Effector CD8-positive, alpha-beta T cell (primary cell): ENCODE data around the gene TAP1.

Experiments used
- DNase-seq: peaks from one replicate; lab custom pipeline; 2025; lab: John Stamatoyannopoulos, UW

TAP1 gene

DNA sequence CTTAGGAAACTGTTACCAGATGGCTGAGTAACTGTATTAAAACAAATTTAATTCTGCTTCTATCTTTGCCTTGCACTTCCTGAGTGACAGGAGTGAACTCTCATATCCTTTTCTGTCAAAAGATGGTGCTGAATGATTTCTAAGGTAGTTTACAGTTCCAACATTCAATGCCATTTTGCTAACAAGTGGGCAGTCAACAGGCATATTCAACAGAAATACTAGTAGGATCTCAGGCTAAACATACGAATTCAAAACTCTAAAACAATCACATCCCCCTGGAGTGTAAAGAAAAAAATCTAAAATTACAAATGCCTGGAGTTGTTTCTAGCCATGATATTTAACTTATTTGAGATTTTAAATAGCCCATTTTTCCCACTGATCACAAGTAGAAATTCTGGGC is 7.2 kb upstream of the TAP1 start:
- no peak for DNase-seq

DNA sequence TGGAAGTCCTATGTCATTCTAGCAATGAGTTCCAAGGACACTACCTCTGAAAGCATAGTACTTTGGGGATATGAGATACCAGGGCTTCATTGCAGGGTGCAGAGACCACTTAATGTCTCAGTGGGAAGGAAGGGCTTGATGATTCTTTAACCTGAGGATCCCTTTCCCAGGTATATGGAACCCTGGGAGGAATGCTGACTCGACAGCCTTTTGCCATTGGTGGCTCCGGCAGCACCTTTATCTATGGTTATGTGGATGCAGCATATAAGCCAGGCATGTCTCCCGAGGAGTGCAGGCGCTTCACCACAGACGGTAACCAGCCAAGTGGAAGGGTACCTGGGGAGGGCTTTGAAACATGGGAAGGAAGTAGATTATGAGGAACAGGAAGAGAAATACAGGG is 4.7 kb upstream of the TAP1 start:
- DNase-seq: no peak

DNA sequence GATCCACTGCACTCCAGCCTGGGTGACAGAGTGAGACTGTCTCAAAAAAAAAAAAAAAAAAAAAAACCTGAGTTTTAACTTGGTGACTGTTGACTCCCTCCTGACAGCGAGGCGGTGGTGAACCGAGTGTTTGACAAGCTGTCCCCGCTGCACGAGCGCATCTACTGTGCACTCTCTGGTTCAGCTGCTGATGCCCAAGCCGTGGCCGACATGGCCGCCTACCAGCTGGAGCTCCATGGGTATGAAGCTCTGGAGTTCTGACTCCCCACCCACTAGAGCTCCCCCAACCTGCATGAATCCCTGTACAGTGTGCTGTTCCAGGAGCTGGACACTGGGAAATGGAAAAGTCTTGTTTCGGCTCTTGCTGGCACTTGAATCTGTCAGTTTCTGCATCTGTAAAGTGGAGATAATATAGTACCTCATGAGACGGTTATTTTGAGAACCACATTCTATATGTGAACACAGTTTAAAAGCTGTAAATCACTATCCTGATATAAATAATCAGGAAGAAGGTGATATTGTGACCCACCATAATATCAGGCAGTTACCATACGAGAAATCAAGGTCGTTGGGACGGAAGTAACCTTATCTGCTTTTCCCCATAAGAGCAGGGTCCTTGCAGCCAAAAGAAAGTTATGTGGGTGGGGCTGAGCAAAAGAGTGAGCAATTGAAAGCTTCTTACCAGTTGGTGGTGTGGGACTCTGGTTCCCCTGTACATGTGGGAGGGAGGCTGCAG is 3.8 kb upstream of the TAP1 start:
- DNase-seq: no peak

DNA sequence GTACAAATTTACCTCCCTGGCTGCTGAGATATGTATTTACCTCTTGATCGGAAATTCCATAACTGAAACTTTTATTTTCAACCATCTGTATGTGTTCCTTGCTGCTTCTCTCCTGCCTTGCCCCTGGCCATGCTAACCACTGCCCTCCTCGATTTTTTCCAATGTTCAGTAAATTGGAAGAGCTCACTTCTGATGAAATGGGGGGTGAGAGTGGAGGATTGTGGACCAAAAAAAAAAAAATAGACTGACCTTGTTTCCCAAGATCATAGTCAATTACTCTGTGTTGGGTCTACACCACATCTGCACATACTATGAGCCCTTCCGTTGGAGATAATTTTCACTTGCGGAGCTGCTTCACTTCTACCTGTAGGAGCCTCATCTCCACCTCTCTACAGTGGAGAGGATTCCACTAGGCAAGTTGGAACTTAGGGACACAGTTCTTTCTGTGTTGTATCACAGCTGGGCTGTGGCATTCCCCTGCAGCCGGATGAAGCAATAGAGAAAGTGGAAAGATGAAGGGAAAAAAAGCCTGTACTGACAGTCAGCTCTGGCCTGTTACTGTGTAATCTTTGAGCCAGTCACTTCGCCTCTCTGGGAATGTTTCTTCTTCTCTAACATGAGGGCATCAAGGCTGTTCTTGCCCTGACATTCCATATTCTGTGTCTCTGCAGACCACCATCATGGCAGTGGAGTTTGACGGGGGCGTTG is 2.1 kb upstream of the TAP1 start:
- DNase-seq: no peak

DNA sequence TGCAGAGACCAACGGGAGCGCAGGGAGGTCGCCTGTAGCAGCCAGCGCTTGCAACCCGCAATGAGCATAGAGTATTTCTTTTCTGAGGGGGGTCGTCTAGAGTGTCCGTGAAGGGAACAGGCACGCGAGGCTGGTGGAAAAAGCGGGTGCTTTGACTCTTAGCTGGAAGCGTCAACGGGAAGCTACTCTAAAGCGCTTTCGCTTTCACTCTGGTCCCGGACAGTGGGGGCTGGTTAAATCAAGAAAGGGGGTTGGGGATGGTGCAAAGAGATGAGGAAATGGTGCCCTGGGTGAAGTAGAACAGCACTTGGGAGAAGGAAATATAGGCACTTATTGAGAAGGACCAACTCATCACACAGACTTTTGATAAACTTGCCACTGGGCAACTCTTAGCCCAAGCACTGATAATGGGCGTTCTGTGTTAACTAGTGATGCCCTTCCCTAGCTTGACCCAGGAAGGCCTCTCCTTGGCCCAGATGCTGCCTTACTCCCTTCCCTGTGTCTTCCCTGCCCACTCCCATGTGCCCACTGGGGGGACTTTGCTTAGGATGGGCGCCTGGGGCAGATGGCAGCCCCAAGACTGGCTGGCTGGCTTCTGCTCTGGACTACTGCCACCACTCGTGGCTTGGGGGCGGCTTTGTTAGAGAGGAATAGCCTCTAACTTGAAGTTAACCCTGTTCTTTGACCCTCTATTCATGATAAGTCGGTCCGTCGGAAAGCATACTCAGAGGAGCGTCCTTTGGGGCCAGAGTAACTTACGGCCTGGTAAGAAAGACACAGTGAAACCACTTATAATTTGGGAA is 1.1 kb upstream of the TAP1 start:
- DNase-seq: peak; percentile 39

DNA sequence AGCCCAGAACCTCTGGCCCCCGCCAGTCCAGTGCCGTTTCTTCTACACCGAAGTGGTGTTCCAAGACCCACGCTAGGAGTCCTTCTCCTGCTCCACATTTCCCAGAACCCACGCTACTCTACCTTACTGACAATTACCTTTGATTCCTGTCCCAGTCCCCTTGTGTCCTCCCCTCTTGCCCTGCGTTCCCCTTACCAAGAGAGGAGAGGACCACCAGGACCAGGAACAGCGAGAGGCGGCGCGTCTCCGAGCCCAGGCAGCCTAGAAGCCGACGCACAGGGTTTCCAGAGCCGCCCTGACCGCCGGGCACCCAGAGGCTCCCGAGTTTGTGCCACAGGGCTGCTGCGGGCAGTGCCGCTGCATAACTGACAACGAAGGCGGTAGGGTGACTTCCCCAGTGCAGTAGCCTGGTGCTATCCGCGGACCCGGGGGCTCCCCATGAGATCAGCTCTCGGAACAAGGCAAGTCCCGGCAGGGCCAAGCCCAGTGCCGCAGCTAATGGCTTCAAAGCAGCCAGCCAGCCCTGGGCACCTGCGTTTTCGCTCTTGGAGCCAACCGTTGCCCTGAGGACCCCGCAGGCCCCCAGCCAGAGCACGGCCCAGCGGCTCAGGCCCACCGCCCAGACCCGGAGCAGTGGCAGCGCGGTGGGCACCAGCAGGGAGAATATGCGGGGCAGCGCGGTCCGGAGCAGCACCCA is 512 bp downstream of the TAP1 start:
- DNase-seq: peak; percentile 30

DNA sequence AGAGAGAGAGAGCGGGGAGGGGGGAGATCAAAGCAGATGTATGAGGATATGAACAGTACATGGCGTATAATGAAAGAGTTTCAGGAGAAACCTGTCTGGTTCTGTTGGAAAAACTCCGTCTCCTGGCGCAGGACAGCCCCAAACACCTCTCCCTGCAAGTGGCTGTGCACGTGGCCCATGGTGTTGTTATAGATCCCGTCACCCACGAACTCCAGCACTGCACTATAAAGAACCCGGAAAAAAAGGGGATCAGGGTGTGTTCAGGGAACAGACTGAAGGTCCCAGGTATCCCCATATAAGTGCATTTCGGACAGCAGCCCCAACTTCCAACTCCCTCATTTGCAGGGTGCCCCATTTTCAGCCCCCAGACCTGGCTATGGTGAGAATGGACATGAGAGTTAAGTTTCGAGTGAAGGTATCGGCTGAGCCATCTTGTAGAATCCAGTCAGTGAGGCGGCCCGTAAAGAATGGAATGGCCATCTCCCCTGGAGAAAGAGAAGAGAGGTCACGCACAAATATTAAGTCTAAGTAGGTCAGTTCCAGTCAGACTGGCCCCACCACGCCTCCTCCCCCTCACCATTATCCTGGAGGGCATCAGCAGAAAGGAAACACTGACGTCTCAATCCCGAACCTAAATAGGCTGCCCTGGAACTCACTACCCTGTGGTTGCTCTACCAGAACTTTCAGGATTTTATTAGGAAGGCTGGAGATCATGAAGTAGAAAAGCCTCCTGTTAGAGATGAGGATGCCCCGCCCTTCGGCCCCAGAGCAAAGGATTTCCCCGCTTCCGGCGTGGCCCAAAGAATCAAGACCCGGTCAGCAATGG is 1.3 kb downstream of the TAP1 start:
- DNase-seq: no peak

DNA sequence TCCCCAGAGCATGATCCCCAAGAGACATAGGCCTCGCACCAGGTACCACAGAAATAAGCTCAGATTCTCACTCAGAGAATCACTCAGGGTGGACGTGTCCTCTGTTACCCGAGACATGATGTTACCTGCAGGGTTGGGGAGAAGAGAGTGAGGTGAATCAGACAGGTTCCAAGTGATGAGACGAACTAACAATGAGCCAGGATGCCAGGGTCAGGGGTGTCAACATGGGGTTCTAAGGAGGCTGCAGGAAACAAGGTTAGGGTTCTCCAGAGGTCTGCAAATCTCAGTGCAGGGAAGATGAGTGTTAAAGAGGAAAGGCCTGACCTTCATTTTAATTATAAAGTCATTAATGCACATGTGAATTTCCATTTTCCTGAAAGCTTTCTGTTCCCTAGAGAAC is 2.5 kb downstream of the TAP1 start:
- no peak for DNase-seq

DNA sequence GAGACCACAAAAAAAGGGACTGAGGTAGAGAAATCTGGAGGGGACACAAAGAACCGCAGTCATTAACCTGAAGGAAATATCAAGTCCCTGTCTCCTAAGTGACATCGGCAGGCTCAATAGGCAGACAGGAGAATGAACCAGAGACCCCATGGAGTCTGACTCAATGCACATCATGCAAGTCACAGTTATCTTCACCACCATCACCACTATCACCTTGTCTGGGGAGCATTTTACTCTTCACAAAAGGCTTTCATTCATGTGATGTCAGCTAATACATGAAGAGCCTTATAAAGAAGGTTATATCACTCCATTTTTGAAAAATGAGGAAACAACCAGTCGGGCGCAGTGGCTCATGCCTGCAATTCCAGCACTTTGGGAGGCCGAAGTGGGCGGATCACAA is 4.4 kb downstream of the TAP1 start:
- DNase-seq: no peak

DNA sequence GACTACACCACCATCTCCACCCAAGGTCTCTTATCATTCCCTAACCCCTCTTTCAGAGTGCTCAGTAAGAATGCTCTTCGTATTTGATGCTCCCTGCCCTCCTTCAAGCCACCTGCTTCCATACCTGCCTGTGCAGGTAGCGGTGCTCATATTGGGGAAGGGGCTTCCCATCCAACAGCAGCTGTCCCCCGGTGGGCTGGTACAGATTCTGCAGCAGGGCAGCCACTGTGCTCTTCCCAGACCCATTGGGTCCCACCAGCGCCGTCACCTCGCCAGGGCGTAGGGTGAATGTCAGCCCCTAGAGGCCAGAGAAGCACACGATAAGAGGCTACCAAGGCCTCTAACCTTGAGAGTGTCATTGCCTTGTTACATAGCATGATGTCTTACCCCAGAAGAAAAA is 5.7 kb downstream of the TAP1 start:
- DNase-seq: no peak

DNA sequence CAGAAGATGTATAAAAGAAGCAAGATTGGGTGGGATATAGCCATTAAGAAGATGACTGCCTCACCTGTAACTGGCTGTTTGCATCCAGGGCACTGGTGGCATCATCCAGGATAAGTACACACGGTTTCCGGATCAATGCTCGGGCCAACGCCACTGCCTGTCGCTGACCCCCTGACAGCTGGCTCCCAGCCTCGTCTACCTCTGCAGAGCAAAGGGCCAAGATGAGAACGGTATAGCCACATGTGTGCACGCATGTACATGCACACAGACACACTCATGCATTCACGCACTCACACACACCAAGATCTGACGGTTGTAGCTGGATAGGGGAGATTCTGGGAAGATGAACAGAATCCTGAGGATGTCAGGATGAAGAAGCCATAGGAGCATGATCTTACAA is 6.5 kb downstream of the TAP1 start:
- no peak for DNase-seq

DNA sequence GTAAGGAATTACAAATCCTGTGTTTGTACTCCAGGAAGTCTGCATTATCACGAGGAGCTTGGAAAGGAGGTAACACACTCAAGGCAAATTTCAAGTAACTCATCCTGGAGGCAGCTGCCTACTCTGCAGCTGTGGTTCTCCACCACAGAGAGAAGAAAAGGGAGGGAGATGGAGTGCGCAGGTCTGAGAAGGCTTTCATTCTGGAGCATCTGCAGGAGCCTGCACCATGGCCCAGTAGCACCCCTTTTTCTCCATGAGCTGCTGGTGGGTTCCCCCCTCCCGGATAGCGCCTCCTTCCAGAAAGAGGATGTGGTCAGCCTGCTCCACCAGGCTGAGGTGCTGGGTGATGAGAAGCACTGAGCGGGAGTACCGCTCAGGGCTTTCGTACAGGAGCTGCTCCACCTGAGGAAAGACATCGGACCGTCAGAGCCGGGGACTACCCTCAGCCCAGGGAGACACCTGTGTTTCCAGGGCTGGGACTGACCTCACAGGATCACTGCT is 8.1 kb downstream of the TAP1 start:
- no peak for DNase-seq

DNA sequence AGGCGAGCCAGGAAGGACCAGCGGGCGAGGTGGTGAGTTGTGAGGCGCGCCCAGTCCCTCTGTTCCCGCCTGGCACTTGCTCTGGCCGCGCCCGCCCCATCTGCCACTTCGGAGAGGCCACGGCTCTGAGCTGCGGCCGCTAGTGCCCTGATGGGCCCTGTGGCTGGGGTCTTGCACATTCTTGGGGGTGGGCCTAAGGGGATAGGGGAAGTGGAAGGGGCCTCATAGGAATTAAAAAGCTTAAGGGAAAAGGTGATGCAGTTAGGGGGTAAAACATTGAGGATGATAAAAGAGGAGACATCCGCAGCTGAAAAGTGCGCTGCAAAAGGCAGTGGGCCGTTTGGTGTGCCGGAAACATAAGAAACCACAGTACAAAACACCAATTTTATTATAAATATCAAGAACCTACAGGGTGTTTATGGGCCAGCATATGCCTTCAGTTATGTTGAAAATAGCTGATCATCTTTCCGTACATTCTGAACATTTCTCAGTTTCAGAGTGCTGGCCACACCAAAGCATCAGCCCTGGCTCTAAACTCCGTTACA is 8.6 kb downstream of the TAP1 start:
- no peak for DNase-seq

DNA sequence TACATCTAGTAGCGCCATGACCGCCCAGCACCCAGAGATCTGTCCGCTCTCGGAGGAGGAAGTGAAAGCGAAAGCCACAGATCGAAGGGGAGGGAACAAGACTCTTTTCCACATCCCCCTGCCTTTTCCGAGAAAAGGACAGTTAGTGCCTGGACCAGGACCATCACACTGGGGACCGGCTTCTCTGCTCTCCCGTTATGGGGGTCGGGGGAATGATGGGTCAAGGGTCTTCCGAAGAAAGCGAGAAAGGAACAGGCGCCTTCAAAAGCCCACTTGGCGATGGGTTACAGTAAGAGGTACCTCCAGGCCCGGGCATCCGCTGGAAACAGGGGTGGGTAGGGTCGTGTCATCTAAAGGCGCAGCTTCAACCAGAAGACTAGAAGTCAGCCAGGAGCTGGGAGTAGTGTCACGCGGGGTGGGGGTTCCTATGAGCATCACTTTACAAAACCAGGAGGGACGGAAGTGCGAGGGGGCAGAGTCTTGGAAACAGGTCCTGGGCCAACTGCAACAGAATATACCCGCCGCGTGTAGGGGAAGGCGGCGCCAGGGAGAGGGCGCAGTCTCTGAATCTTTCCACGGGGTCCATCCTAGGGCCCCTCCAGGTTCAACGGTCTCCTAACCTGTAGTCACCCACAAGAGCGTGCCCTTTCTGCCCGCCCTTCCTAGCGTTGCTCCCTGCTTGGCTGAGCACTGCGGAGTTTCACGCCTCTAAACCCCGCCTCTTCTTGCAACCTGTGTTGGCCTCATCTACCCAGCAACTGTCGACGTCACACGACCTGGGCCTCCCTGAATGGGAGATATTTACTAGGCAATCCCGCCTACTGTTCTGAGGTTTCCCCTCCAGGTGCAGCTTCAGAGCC is 9.3 kb downstream of the TAP1 start, which contains the start of gene PSMB8:
Gene PSMB8 (minus strand): TSS at position 69 of the 860 bp plus-strand sequence. CDS start 51 bp downstream, at position 18.
- DNase-seq: peak; percentile 96

DNA sequence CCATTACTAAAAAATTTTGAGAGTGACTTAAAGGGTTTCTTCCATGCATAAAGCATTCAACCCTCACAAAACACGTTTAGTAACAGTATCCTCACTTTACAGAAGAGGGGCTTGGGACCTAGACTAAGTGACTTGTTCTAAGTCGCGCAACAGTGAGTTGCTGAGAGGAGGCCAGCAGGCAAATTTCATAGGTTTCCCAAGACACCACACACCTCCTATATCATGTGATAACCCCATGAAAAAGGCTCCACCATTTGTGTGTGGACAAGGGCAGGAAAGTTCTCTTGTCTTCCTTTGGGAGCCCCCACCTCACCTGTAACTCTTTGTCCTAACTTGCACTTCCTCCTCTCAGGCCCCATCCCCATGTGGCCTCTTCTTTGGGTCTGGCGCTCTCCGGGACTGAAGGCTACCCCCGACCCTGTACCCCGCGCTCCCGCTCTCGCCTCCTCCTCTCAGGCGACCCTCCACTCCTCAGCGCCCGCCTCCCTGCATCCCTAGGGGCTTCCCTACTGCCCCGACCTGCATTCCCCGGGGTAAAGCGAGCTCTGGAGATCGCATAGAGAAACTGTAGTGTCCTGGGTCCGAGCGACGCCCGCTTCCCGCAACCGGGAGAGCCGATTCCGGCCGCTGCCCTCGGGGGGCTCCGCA is 10.0 kb downstream of the TAP1 start:
- DNase-seq: no peak

DNA sequence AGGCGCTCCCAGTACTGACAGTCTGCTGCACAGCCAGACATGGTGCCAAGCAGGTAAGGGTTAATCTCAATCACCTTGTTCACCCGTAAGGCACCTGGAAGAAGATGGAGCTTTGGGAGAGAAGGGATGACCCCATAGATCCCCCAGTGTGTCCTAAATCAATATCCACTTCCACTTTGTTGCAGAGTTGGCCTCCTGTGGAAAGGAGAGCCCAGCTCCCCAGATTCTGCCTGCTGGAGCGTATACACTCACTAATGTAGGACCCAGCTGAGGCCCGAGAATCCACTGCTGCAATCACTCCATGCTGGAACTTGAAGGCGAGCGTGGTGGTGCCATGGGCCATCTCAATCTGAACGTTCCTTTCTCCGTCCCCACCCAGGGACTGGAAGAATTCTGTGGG is 10.8 kb downstream of the TAP1 start:
- DNase-seq: no peak

DNA sequence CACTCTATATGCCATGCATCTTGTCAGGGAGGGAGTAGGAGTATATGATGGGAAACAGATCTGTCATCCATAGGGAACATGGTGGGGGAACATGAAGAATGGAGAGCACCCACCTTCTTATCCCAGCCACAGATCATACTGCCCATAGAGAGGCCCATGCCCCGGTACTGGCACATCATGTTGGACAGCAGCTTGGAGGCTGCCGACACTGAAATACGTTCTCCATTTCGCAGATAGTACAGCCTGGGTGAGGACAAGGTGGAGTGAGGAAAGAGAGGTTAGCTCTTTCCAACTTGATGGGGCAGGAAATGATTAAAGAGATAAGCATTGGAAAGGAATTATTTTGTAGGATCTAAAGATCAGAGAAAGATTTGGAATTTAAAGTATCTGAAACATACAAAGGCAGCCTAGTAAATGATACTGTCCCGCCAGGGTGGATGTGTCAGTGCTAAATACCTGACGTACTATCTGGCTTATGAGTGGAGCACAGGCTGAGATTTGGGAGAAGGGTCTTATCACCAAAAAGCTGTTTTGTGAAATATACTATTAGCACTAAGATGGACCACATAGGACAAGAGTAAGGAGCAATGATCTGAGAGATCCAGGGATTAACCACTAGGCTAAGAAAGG is 11.4 kb downstream of the TAP1 start:
- DNase-seq: no peak

DNA sequence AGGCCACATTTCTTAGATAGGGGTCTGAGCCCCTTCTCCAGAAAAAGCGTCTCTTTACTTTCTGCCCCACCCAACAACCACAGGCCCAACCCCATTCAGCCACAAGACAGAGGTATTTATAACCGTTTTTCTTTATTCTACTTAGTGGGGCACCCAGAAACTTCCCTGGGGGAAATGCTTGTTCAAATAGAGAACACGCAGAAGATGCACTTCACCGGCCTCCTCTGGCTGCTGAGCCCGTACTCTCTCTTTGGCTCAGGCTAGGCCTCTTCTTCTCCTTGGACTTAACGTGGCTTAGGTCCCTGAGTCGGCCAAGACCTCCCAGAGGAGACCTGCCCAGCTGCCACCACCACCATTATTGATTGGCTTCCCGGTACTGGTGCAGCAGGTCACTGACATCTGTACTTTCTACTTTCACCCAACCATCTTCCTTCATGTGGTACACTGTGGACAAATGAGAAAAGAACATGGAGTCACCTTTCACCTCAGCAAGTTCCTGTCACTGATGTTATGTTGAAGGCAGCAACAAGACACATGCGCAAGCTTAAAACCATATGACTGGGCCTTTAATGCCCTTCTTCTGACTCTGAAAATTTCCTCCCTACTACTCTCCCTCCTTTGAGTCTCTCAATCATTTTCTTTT is 12.8 kb downstream of the TAP1 start:
- no peak for DNase-seq
